Omental fat pad (tissue), 4 donors: Measurements from ENCODE around the gene RSBN1L. TPM values are rescaled to one million over a fixed set of nuclear protein-coding genes. Genes with fewer than 3 reads are reported as not detected.

Source experiments
- ATAC-seq: fragments of 150-250 bp; one replicate; pipeline ENCODE4 v1.9.1; 2016; ENCODE audit warnings: mild to moderate bottlenecking, moderate library complexity; ENCODE audit not compliant: low FRiP score
- DNase-seq: peaks from one replicate; pipeline ENCODE4 v3.0.0-alpha.2; 2019; ENCODE audit warnings: low spot score
- total RNA-seq, 4 donors: library from RNA; depleted of rRNA; stranded (reverse); fragments of >200 nt; gene quantifications; one replicate each; pipeline ENCODE4 v1.1.0, GENCODE V29; 2016
- TF ChIP-seq, protein P1 (sequence below), 3 donors: fragments of 450-650 bp; IDR thresholded peaks; one replicate each; pipeline ENCODE4 v1.5.1; 2016 to 2017; ENCODE audit warnings: antibody characterized with exemption in 3 of 3, mild to moderate bottlenecking in 3 of 3, moderate library complexity in 2 of 3

The RSBN1L gene
- total RNA-seq, 4 donors from 2014 or later, result 7.5 to 31.2 (median 9.0) TPM

GRCh38 chr7:77753173-77753572, 56.9 kb downstream of the RSBN1L start:
- ATAC-seq, result no peak

DNA sequence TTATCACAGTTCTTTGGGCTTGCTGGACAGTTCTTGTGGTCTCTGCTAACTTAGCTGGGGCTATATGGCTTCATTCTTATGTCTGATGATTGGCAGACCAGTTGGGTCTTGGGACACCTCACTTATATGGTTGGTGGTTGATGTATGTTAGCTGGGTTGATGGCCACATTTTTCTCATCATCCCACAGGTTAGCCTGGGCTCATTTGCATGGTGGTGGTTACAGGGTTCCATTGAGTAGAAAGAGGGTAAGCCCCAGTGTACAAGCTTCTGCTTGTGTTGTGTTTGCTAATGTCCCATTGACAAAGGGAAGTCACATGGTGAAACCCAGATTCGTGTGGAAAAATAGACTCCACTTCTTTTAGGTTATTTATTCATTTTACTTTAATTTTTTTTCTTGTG, 61.3 kb downstream of the RSBN1L start:
- TF ChIP-seq, protein P1, sequence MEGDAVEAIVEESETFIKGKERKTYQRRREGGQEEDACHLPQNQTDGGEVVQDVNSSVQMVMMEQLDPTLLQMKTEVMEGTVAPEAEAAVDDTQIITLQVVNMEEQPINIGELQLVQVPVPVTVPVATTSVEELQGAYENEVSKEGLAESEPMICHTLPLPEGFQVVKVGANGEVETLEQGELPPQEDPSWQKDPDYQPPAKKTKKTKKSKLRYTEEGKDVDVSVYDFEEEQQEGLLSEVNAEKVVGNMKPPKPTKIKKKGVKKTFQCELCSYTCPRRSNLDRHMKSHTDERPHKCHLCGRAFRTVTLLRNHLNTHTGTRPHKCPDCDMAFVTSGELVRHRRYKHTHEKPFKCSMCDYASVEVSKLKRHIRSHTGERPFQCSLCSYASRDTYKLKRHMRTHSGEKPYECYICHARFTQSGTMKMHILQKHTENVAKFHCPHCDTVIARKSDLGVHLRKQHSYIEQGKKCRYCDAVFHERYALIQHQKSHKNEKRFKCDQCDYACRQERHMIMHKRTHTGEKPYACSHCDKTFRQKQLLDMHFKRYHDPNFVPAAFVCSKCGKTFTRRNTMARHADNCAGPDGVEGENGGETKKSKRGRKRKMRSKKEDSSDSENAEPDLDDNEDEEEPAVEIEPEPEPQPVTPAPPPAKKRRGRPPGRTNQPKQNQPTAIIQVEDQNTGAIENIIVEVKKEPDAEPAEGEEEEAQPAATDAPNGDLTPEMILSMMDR (IDR thresholded peaks at IDR 0.05), result no peak
- ATAC-seq, result no peak
- no peak for DNase-seq

More at GRCh38 chr7:77753173-77753572, 56.9 kb downstream of the RSBN1L start:
- TF ChIP-seq, protein P1 (IDR thresholded peaks at IDR 0.05), result no peak
- DNase-seq, result no peak

DNA sequence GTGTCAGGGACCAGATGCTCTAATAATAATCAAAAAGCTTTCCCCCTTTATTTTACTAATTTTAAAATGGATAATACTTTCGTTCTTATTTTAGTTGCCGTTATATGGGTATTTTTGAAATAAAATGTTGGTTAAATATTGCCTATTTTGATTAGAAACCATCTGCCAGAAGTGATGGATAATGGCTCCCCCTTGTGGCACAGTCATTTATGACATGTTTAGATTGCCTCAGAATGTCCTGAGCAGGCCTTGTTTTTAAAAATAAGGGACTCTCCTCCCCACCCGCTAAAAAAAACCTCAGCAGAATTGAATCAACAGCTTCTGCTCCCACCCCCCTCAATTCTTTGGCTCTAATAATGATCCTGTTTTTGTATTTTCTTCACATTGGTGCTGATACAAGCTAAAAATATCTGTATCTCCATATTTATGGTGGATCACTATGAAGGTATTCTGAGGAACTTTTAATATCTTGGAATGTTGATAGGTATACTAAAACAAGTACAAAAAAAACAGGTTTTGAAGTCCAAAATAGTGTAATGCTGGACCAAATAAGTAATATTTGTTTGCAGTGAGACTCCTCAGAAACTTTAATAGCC, 63.1 kb downstream of the RSBN1L start:
- ATAC-seq, result peak; percentile 78
- peak; percentile 61 for DNase-seq
- TF ChIP-seq, protein P1 (IDR thresholded peaks at IDR 0.05), result peak in 1 of 3 donors; percentile 21

GRCh38 chr7:77760809-77761453, 64.7 kb downstream of the RSBN1L start:
- TF ChIP-seq, protein P1 (IDR thresholded peaks at IDR 0.05), result no peak
- DNase-seq (no peak), ATAC-seq (no peak)

DNA sequence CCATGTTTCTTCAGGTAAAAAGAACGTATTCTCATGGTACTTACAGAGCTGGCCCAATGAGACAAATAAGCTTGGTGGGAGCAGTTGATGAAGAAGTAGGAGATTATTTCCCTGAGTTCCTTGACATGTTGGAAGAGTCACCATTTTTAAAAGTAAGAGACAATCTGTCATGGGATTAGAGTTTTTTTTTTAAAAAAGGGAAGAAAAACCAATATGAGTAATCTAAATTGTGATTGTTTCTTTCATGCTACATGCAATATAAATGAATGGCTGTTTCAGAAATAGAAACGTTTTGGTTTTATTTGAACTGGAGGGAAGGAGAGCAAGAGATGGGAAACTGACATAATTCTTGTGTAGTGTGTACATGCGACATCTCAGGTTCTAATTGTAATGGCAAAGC, 69.2 kb downstream of the RSBN1L start:
- DNase-seq, result no peak
- no peak for ATAC-seq
- TF ChIP-seq, protein P1 (IDR thresholded peaks at IDR 0.05), result no peak

DNA sequence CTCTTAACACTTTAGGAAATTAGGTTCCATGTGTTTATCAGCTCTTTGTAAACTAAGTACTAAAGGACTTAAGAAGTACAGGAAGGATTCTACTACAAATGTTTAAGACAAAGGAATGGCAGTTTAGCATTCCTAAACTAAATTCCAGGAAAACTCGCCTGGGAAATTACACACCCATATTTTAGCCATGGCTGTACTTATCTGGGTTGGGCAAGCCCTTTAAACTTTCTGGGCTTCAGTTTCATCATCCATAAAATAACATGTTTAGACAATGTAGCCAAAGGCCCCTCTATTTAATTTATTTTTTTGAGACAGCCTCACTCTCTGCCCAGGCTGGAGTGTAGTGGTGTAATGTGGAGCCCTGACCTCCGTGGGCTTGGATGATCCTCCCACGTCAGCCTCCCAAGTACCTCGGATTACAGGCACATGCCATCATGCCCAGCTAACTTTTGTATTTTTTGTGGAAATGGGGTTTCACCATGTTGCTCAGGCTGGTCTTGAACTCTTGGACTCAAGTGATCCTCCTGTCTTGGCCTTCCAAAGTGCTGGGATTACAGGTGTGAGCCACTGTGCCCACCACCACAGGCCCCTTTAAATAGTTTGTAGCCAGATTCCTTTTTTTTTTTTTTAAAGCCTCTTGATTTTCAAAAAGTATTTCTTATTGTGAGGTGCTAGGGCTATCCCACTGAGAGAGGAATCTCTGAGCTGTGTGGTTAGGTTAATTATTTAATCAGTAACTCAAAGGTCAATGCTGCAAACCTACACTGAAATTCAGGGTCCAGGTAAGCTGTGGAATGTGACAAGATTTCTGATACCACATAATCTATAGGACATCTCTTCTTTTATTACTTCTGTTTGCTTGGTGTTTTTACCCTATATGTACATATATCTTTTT, 69.9 kb downstream of the RSBN1L start:
- TF ChIP-seq, protein P1 (IDR thresholded peaks at IDR 0.05), result no peak
- ATAC-seq (no peak), DNase-seq (no peak)
